NCI-H1930 (cell line): Measurements from ENCODE around the gene FLT1.

ENCODE experiments used
- DNase-seq, 2 experiments: peaks; one replicate each; lab custom pipeline; 2025; lab: John Stamatoyannopoulos, UW

FLT1 gene

GRCh38 chr13:28320209-28320608 is 174.7 kb downstream of the FLT1 start:
- no peak for DNase-seq

- no peak for DNase-seq
Measured at GRCh38 chr13:28319528-28319927, 175.4 kb downstream of the FLT1 start.

GRCh38 chr13:28318496-28318895 is 176.4 kb downstream of the FLT1 start:
- DNase-seq: no peak

GRCh38 chr13:28316836-28317235 is 178.1 kb downstream of the FLT1 start:
- DNase-seq: no peak

DNA sequence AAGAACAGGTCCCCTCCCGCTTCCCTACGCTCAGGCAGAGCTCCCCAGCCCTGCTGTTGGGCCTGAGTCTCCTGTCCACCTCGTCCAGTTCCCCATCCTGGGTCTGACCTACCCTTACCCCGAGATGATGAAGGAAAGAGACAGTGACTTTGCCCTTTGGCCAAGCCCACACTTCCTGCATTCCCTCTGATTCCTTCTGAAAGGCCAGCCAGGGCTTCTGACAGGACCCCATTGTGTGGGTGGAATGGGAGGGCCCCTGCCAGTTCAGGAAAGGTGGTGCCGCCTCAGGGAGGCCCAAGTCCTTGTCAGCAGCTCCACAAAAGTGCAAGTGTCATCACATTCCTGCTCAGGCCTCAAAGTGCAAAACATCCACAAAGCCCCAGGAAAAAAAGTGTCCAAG is 178.8 kb downstream of the FLT1 start:
- DNase-seq: no peak

- no peak for DNase-seq
Measured at GRCh38 chr13:28314879-28315278, 180.0 kb downstream of the FLT1 start.

DNA sequence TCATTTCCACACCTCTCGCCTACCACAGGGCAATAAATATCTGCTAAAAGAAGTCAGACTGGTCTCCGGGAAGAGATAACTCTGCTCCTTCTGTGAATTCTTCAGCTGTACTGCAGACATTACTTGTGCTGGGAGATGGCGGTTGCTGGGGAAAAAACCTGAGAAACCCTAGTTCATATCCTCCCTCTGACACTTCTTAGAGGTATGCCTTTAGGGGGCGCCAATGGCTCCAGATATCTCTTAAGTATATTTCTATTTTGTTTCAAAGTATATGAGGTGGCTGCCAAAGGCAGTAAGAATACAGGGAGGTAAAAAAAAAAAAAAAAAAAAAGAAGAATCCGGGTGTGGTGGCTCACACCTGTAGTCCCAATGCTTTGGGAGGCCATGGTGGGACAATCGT is 181.3 kb downstream of the FLT1 start:
- no peak for DNase-seq

DNA sequence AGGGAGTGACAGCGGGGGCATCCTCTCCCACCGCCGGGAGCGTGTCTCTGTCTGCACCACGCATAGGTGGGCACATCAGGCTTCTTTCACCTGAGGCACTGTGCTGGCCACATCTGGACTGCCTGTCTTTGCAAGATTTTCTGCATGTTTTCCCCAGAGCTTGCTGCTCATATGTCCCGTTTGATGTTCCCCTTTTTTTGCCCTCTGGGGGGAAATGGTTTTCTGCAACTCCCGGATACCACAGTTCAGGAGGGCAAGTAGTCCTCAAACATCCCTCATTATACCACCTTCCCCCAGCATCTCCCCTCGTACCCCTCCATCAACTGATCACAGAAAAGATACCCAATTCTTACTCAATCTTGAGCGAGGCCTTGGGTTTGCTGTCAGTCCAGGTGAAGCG is 188.6 kb downstream of the FLT1 start:
- DNase-seq: no peak

GRCh38 chr13:28301839-28302238 is 193.1 kb downstream of the FLT1 start:
- no peak for DNase-seq

GRCh38 chr13:28299916-28300315 is 195.0 kb downstream of the FLT1 start:
- DNase-seq: no peak

DNA sequence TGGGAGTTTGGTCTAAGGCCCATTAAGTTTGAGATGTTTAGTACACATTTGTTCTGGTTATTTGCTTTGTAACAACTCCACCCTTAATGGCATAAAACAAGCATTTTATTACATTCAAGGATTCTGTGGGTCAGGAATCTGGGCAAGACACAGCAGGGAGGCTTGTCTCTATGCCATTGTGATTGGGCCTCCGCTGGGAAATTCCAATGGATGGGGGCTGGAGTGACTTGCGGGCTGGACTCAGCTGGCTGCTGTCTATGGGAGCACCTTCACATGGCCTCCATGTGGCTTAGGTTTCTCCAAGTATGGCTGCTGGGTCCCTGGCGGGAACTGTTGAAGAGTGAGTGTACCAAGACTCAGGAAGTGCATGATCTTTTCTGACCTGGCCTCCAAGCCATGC is 197.6 kb downstream of the FLT1 start:
- DNase-seq: no peak

DNA sequence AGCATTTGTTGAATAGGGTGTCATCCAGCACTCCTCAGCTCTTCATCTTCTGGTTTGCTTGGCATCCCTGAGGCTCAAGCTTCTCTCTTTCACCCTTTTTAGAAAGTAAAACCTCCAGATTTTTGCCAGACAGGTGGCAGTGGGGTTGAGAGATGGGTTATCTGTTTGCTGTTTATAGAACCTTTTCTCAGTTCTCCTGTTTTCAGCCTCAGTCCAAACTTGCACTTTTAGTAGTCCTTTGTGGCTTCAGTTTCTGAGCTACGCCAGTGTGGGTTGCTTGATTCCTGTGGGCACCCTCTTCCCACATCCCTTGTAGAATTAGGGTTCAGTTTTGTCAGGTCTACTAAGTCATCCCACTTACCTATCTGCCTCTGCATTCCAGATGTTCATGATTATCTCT is 208.7 kb downstream of the FLT1 start:
- DNase-seq: no peak

- DNase-seq: no peak
Measured at GRCh38 chr13:28283600-28283999, 211.3 kb downstream of the FLT1 start.

- no peak for DNase-seq
Measured at GRCh38 chr13:28282451-28282850, 212.5 kb downstream of the FLT1 start.

- no peak for DNase-seq
Measured at GRCh38 chr13:28273919-28274318, 221.0 kb downstream of the FLT1 start.

- no peak for DNase-seq
Measured at GRCh38 chr13:28271056-28271840, 223.7 kb downstream of the FLT1 start.

GRCh38 chr13:28268800-28269223 is 226.1 kb downstream of the FLT1 start:
- no peak for DNase-seq

DNA sequence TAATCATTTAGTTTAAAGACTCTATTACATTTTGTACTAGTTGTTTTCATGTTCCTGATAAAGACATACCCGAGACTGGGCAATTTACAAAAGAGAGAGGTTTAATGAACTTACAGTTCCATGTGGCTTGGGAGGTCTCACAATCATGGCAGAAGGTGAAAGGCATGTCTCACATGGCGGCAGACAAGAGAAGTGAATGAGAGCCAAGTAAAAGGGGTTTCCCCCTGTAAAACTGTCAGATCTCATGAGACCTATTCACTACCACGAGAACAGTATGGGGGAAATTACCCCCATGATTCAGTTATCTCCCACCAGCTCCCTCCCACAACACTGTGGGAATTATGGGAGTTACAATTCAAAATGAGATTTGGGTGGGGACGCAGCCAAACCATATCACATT is 227.4 kb downstream of the FLT1 start:
- DNase-seq: no peak

GRCh38 chr13:28258417-28258816 is 236.5 kb downstream of the FLT1 start:
- no peak for DNase-seq

DNA sequence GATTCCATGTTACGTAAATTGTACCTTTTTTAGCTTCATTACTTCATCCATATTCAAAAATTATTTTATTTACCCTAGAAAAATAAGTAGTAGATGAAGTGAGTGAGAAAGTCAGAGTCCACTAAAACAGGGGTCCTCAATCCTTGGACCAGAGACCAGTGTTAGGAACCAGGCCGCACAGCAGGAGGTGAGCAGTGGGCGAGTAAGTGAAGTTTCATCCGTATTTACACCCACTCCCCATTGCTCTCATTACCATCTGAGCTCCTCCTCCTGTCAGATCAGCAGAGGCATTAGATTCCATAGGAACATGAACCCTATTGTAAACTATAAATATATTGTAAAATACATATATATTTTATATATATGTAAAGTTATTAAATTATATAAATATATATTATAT is 237.6 kb downstream of the FLT1 start:
- DNase-seq: no peak

GRCh38 chr13:28252547-28252946 is 242.4 kb downstream of the FLT1 start:
- no peak for DNase-seq

GRCh38 chr13:28251466-28251865 is 243.5 kb downstream of the FLT1 start:
- DNase-seq: no peak

- DNase-seq: no peak
Measured at GRCh38 chr13:28250542-28250941, 244.4 kb downstream of the FLT1 start.
